GM23338 (cell line): ENCODE data around the gene GNAZ. TPM values are rescaled to one million over a fixed set of nuclear protein-coding genes. Genes with fewer than 3 reads are reported as not detected.

ENCODE experiments used
- ATAC-seq: fragments of 200-7000 bp; cut with Tn5 transposase; 3 replicates; pipeline ENCODE4 v1.9.1; 2020
- DNase-seq: peaks from one replicate; pipeline ENCODE4 v3.0.0-alpha.2; 2015; ENCODE audit warnings: low spot score
- H2AFZ ChIP-seq: fragments of 200-600 bp; sonication (generic); 2 replicates; pipeline ENCODE4 v1.8.0; 2016; ENCODE audit warnings: antibody characterized with exemption, mild to moderate bottlenecking, moderate library complexity
- H3F3A ChIP-seq: fragments of 200-600 bp; sonication (generic); replicated peaks from 2 replicates; pipeline ENCODE4 v1.8.0; 2017; ENCODE audit warnings: antibody characterized with exemption, mixed run types, low read depth
- H3K27ac ChIP-seq: fragments of 200-600 bp; sonication (generic); 2 replicates; pipeline ENCODE4 v1.6.1; 2016; ENCODE audit warnings: low read depth
- H3K27me3 ChIP-seq: fragments of 200-600 bp; sonication (generic); 2 replicates; pipeline ENCODE4 v1.8.0; 2016; ENCODE audit warnings: mild to moderate bottlenecking, mixed run types, moderate library complexity; ENCODE audit not compliant: insufficient read depth
- H3K36me3 ChIP-seq: fragments of 200-600 bp; sonication (generic); 2 replicates; pipeline ENCODE4 v1.8.0; 2016; ENCODE audit warnings: mild to moderate bottlenecking; ENCODE audit not compliant: insufficient read depth
- H3K4me1 ChIP-seq: fragments of 200-600 bp; sonication (generic); 2 replicates; pipeline ENCODE4 v1.8.0; 2016; ENCODE audit warnings: mild to moderate bottlenecking, moderate library complexity; ENCODE audit not compliant: insufficient read depth
- H3K4me2 ChIP-seq: fragments of 200-600 bp; sonication (generic); 2 replicates; pipeline ENCODE4 v1.7.1; 2017; ENCODE audit warnings: mixed run types
- H3K4me3 ChIP-seq: fragments of 200-600 bp; sonication (generic); 2 replicates; pipeline ENCODE4 v1.6.1; 2016; ENCODE audit warnings: mixed run types
- H3K79me2 ChIP-seq: fragments of 200-600 bp; sonication (generic); replicated peaks from 2 replicates; pipeline ENCODE4 v1.8.0; 2017; ENCODE audit warnings: mild to moderate bottlenecking; ENCODE audit not compliant: insufficient read depth
- H3K9me2 ChIP-seq: fragments of 200-600 bp; sonication (generic); 2 replicates; pipeline ENCODE4 v1.8.0; 2017; ENCODE audit not compliant: insufficient read depth
- H4K20me1 ChIP-seq: fragments of 200-600 bp; sonication (generic); replicated peaks from 2 replicates; pipeline ENCODE4 v1.8.0; 2017; ENCODE audit warnings: mild to moderate bottlenecking; ENCODE audit not compliant: insufficient read depth
- H3K27ac Mint-ChIP-seq: 2 replicates; pipeline ENCODE4 v1.8.0; 2020; ENCODE audit warnings: inconsistent platforms, mild to moderate bottlenecking, moderate library complexity, mixed read lengths
- H3K27me3 Mint-ChIP-seq: 3 replicates; pipeline ENCODE4 v1.8.0; 2022; ENCODE audit warnings: low read depth, mild to moderate bottlenecking, moderate library complexity, mixed read lengths, inconsistent platforms; ENCODE audit not compliant: insufficient read depth, poor library complexity
- H3K36me3 Mint-ChIP-seq: 3 replicates; pipeline ENCODE4 v1.8.0; 2021; ENCODE audit warnings: low read depth, mild to moderate bottlenecking, inconsistent platforms, moderate library complexity, mixed read lengths
- H3K4me1 Mint-ChIP-seq: 3 replicates; pipeline ENCODE4 v1.8.0; 2020; ENCODE audit warnings: mild to moderate bottlenecking, inconsistent platforms, mixed read lengths
- H3K4me3 Mint-ChIP-seq: 3 replicates; pipeline ENCODE4 v1.8.0; 2021; ENCODE audit warnings: moderate library complexity, mild to moderate bottlenecking, inconsistent platforms, mixed read lengths
- H3K9me3 Mint-ChIP-seq: 3 replicates; pipeline ENCODE4 v1.8.0; 2020; ENCODE audit warnings: moderate library complexity, mild to moderate bottlenecking, inconsistent platforms, mixed read lengths
- CREB1 ChIP-seq: fragments of 250-450 bp; sonication (Bioruptor Pico); IDR thresholded peaks from 2 replicates; pipeline ENCODE4 v1.5.0; 2020; ENCODE audit warnings: low read depth, mild to moderate bottlenecking, moderate library complexity
- CTCF ChIP-seq, 2 experiments: fragments of 200-600 bp in 1 of 2; sonication (generic) in 1 of 2; conservative IDR thresholded peaks; 2 replicates each; pipeline versions ENCODE4 v1.5.1 to v1.6.1; 2016 to 2017; ENCODE audit warnings: antibody characterized with exemption in 2 of 2, low read depth in 2 of 2, mild to moderate bottlenecking in 2 of 2, moderate library complexity in 1 of 2
- EZH2 ChIP-seq: fragments of 200-600 bp; sonication (generic); IDR thresholded peaks from one replicate; pipeline ENCODE4 v1.8.0; 2017; ENCODE audit warnings: antibody characterized with exemption, mild to moderate bottlenecking, low read depth; ENCODE audit not compliant: unreplicated experiment
- EZH2phosphoT487 ChIP-seq: fragments of 200-600 bp; sonication (generic); IDR thresholded peaks from one replicate; pipeline ENCODE4 v1.8.1; 2018; ENCODE audit warnings: antibody characterized with exemption; ENCODE audit not compliant: unreplicated experiment
- JUNB ChIP-seq: IDR thresholded peaks from one replicate; pipeline ENCODE4 v1.6.1; 2016; ENCODE audit warnings: antibody characterized with exemption; ENCODE audit not compliant: unreplicated experiment
- NANOG ChIP-seq: IDR thresholded peaks from 2 replicates; pipeline ENCODE4 v1.6.1; 2016; ENCODE audit warnings: antibody characterized with exemption, borderline replicate concordance
- POLR2AphosphoS5 ChIP-seq: IDR thresholded peaks from 2 replicates; pipeline ENCODE4 v1.6.1; 2016; ENCODE audit warnings: antibody characterized with exemption, low read depth
- STAT1 ChIP-seq: IDR thresholded peaks from one replicate; pipeline ENCODE4 v1.6.1; 2016; ENCODE audit warnings: antibody characterized with exemption; ENCODE audit not compliant: unreplicated experiment
- ZNF114 ChIP-seq: fragments of 250-450 bp; sonication (Bioruptor Pico); IDR thresholded peaks from 2 replicates; pipeline ENCODE4 v1.5.0; 2020; ENCODE audit warnings: mild to moderate bottlenecking, moderate library complexity
- ZNF331 ChIP-seq: fragments of 250-450 bp; sonication (Bioruptor Pico); IDR thresholded peaks from 2 replicates; pipeline ENCODE4 v1.5.0; 2020; ENCODE audit warnings: low read depth, mild to moderate bottlenecking, moderate library complexity
- polyA plus RNA-seq: library from polyadenylated mRNA; unstranded; fragments of >200 nt; fragmentation: Nextera tagmentation; extraction: Ambion mirVana; gene quantifications from 2 replicates; pipeline ENCODE4 v1.2.1, GENCODE V29; 2016
- total RNA-seq: library from RNA; depleted of rRNA; stranded (reverse); fragments of >200 nt; shearing (Covaris generic); gene quantifications from 2 replicates; pipeline ENCODE4 v1.2.3, GENCODE V29; 2014
- TF ChIP-seq, protein P1 (sequence below): fragments of 250-450 bp; sonication (Bioruptor Pico); IDR thresholded peaks from 2 replicates; pipeline ENCODE4 v1.5.0; 2020; ENCODE audit warnings: mild to moderate bottlenecking, moderate library complexity
- TF ChIP-seq, protein P2 (sequence below): IDR thresholded peaks from 2 replicates; pipeline ENCODE4 v1.6.1; 2016; ENCODE audit warnings: antibody characterized with exemption
- TF ChIP-seq, protein P3 (sequence below): IDR thresholded peaks from one replicate; pipeline ENCODE4 v1.6.1; 2018; ENCODE audit warnings: antibody characterized with exemption; ENCODE audit not compliant: unreplicated experiment

GNAZ gene
- total and polyA plus RNA-seq, 2 experiments from 2014 or later = 2.9 to 11.1 TPM

- H3K4me1 Mint-ChIP-seq = no peaks in the 10 kb centered on the region; the same call in 2 of the 3 replicates
- H3F3A ChIP-seq = no peaks in the 10 kb centered on the region
- no peaks in the 10 kb centered on the region for H3K36me3 Mint-ChIP-seq
- no peaks in the 10 kb centered on the region for H3K4me1 ChIP-seq
- H3K9me2 ChIP-seq = no peaks in the 10 kb centered on the region
- H3K9me3 Mint-ChIP-seq = no peaks in the 10 kb centered on the region
- no peak overlapping the region for H3K4me3 ChIP-seq
- H3K27me3 ChIP-seq = no peaks in the 10 kb centered on the region
- DNase-seq (no peak), ATAC-seq (no peak)
- H3K4me2 ChIP-seq = no peak overlapping the region
- H3K27me3 Mint-ChIP-seq = peaks cover 6% of the 10 kb centered on the region
- H3K79me2 ChIP-seq = no peaks in the 10 kb centered on the region
- no peaks in the 10 kb centered on the region; the same call in 1 of the 2 replicates for H4K20me1 ChIP-seq
- no peak overlapping the region for H3K27ac Mint-ChIP-seq
- no peak overlapping the region for H3K4me3 Mint-ChIP-seq
- TF ChIP-seq, protein P1, sequence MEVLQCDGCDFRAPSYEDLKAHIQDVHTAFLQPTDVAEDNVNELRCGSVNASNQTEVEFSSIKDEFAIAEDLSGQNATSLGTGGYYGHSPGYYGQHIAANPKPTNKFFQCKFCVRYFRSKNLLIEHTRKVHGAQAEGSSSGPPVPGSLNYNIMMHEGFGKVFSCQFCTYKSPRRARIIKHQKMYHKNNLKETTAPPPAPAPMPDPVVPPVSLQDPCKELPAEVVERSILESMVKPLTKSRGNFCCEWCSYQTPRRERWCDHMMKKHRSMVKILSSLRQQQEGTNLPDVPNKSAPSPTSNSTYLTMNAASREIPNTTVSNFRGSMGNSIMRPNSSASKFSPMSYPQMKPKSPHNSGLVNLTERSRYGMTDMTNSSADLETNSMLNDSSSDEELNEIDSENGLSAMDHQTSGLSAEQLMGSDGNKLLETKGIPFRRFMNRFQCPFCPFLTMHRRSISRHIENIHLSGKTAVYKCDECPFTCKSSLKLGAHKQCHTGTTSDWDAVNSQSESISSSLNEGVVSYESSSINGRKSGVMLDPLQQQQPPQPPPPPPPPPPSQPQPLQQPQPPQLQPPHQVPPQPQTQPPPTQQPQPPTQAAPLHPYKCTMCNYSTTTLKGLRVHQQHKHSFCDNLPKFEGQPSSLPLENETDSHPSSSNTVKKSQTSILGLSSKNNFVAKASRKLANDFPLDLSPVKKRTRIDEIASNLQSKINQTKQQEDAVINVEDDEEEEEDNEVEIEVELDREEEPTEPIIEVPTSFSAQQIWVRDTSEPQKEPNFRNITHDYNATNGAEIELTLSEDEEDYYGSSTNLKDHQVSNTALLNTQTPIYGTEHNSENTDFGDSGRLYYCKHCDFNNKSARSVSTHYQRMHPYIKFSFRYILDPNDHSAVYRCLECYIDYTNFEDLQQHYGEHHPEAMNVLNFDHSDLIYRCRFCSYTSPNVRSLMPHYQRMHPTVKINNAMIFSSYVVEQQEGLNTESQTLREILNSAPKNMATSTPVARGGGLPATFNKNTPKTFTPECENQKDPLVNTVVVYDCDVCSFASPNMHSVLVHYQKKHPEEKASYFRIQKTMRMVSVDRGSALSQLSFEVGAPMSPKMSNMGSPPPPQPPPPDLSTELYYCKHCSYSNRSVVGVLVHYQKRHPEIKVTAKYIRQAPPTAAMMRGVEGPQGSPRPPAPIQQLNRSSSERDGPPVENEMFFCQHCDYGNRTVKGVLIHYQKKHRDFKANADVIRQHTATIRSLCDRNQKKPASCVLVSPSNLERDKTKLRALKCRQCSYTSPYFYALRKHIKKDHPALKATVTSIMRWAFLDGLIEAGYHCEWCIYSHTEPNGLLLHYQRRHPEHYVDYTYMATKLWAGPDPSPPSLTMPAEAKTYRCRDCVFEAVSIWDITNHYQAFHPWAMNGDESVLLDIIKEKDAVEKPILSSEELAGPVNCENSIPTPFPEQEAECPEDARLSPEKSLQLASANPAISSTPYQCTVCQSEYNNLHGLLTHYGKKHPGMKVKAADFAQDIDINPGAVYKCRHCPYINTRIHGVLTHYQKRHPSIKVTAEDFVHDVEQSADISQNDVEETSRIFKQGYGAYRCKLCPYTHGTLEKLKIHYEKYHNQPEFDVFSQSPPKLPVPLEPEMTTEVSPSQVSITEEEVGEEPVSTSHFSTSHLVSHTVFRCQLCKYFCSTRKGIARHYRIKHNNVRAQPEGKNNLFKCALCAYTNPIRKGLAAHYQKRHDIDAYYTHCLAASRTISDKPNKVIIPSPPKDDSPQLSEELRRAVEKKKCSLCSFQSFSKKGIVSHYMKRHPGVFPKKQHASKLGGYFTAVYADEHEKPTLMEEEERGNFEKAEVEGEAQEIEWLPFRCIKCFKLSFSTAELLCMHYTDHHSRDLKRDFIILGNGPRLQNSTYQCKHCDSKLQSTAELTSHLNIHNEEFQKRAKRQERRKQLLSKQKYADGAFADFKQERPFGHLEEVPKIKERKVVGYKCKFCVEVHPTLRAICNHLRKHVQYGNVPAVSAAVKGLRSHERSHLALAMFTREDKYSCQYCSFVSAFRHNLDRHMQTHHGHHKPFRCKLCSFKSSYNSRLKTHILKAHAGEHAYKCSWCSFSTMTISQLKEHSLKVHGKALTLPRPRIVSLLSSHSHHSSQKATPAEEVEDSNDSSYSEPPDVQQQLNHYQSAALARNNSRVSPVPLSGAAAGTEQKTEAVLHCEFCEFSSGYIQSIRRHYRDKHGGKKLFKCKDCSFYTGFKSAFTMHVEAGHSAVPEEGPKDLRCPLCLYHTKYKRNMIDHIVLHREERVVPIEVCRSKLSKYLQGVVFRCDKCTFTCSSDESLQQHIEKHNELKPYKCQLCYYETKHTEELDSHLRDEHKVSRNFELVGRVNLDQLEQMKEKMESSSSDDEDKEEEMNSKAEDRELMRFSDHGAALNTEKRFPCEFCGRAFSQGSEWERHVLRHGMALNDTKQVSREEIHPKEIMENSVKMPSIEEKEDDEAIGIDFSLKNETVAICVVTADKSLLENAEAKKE (CRISPR knock-in tag) = no peak
- no peak for TF ChIP-seq CTCF (conservative IDR thresholded peaks at IDR 0.05; ENCODE audit: low read depth in 2 of 2)
- no peak for TF ChIP-seq POLR2AphosphoS5
- no peak for TF ChIP-seq ZNF331 (CRISPR knock-in tag)
- TF ChIP-seq, protein P2, sequence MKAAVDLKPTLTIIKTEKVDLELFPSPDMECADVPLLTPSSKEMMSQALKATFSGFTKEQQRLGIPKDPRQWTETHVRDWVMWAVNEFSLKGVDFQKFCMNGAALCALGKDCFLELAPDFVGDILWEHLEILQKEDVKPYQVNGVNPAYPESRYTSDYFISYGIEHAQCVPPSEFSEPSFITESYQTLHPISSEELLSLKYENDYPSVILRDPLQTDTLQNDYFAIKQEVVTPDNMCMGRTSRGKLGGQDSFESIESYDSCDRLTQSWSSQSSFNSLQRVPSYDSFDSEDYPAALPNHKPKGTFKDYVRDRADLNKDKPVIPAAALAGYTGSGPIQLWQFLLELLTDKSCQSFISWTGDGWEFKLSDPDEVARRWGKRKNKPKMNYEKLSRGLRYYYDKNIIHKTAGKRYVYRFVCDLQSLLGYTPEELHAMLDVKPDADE = no peak
- TF ChIP-seq EZH2 = no peak
- TF ChIP-seq STAT1 = no peak
- TF ChIP-seq CREB1 (CRISPR knock-in tag) = no peak
- TF ChIP-seq NANOG = no peak
- TF ChIP-seq EZH2phosphoT487 = no peak
- TF ChIP-seq ZNF114 (CRISPR knock-in tag) = no peak
- TF ChIP-seq JUNB = no peak
- TF ChIP-seq, protein P3, sequence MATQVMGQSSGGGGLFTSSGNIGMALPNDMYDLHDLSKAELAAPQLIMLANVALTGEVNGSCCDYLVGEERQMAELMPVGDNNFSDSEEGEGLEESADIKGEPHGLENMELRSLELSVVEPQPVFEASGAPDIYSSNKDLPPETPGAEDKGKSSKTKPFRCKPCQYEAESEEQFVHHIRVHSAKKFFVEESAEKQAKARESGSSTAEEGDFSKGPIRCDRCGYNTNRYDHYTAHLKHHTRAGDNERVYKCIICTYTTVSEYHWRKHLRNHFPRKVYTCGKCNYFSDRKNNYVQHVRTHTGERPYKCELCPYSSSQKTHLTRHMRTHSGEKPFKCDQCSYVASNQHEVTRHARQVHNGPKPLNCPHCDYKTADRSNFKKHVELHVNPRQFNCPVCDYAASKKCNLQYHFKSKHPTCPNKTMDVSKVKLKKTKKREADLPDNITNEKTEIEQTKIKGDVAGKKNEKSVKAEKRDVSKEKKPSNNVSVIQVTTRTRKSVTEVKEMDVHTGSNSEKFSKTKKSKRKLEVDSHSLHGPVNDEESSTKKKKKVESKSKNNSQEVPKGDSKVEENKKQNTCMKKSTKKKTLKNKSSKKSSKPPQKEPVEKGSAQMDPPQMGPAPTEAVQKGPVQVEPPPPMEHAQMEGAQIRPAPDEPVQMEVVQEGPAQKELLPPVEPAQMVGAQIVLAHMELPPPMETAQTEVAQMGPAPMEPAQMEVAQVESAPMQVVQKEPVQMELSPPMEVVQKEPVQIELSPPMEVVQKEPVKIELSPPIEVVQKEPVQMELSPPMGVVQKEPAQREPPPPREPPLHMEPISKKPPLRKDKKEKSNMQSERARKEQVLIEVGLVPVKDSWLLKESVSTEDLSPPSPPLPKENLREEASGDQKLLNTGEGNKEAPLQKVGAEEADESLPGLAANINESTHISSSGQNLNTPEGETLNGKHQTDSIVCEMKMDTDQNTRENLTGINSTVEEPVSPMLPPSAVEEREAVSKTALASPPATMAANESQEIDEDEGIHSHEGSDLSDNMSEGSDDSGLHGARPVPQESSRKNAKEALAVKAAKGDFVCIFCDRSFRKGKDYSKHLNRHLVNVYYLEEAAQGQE = no peak
- H3K36me3 ChIP-seq = no peaks in the 10 kb centered on the region
- no peak overlapping the region for H2AFZ ChIP-seq
- no peak overlapping the region for H3K27ac ChIP-seq
These were observed 38.1 kb downstream of the GNAZ start for GRCh38 chr22:23108249-23109078.
